Calu3 (cell line): ENCODE results near the gene RHOC. TPM values are rescaled to one million over a fixed set of nuclear protein-coding genes. Genes with fewer than 3 reads are reported as not detected.

Source experiments
- BruUV-seq: library from RNA; stranded (reverse); fragments of 400-500 nt; replicated peaks from 2 replicates; lab custom pipeline; 2021; lab: Mats Ljungman, UMichigan
- CTCF ChIA-PET: fragments of 300-600 bp; sonication (Branson Sonifier 250); formaldehyde crosslinking; loops from one replicate; lab custom pipeline; 2022; ENCODE audit warnings: antibody characterized with exemption; lab: Charles Lee
- DNase-seq: peaks from one replicate; pipeline ENCODE4 v3.0.0; 2022
- H3K27ac Mint-ChIP-seq: one replicate; pipeline ENCODE4 v1.8.0; 2022; ENCODE audit warnings: mixed read lengths; ENCODE audit not compliant: unreplicated experiment
- H3K27me3 Mint-ChIP-seq: one replicate; pipeline ENCODE4 v1.8.0; 2022; ENCODE audit warnings: mixed read lengths; ENCODE audit not compliant: unreplicated experiment
- H3K36me3 Mint-ChIP-seq: one replicate; pipeline ENCODE4 v1.8.0; 2022; ENCODE audit warnings: mild to moderate bottlenecking, moderate library complexity, mixed read lengths; ENCODE audit not compliant: insufficient read depth, unreplicated experiment
- H3K4me1 Mint-ChIP-seq: one replicate; pipeline ENCODE4 v1.8.0; 2022; ENCODE audit warnings: mild to moderate bottlenecking, low read depth, mixed read lengths; ENCODE audit not compliant: unreplicated experiment
- H3K4me3 Mint-ChIP-seq: one replicate; pipeline ENCODE4 v1.8.0; 2022; ENCODE audit warnings: mild to moderate bottlenecking, low read depth, moderate library complexity, mixed read lengths; ENCODE audit not compliant: unreplicated experiment
- H3K9me3 Mint-ChIP-seq: one replicate; pipeline ENCODE4 v1.8.0; 2022; ENCODE audit warnings: low read depth, mixed read lengths; ENCODE audit not compliant: unreplicated experiment
- CTCF ChIP-seq: fragments of 200-600 bp; IDR thresholded peaks from one replicate; pipeline ENCODE4 v1.8.0; 2022; ENCODE audit warnings: antibody characterized with exemption; ENCODE audit not compliant: unreplicated experiment
- intact Hi-C: fragments of 100-400 bp; cut with micrococcal nuclease; formaldehyde crosslinking; loops from one replicate; pipeline ENCODE4 v1.10.0; 2022; ENCODE audit not compliant: unreplicated experiment
- total RNA-seq: library from RNA; stranded (reverse); gene quantifications from 2 replicates; pipeline ENCODE4 v1.2.3, GENCODE V29; 2022

RHOC gene
- total RNA-seq, 1 experiment from 2014 or later, result 176 TPM

- peaks cover 9% of the 10 kb centered on the region for H3K4me1 Mint-ChIP-seq
These were observed 12.8 kb upstream of the RHOC start for GRCh38 chr1:112719706-112720105.

DNA sequence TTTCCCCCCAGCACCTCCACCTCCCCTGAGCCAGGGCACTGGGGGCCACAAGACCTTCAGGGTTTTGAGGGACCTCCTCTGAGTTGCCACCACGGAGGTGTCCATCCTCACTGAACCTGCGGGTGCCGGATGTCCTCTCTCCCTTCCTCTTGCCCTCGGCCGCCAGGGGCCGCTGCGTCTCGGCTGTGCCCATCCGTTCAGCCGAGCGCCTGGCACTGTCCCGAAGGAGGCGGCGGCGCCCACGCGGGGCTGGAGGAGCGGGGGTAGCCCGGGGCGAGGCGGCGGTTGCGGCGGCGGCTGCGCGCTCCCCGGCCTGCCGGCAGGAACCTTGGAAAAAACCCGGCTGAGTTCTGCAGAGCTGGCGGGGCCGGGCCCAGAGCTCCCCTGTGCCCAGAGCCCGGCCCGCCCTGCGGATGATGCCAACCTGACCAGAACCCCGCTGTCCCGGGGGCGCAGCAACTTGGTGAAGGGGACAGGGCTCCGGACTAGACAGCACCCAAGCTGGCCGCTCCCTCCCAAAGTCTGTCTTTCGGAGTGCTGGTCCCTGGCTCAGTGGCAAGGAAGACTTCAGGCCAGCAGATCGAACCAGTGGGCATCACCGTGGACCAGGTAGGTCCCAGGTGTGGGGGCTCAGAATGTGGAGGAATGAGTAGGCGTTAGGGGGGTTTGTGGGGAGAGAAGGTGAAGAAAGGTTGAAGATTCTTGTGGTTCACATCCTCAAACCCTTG lies 11.9 kb upstream of the RHOC start:
- BruUV-seq, result no TSS peak
- peak; percentile 84 for DNase-seq
- CTCF ChIA-PET, result interaction anchor here (2.7 kb wide), 1 partner anchor 85 kb away, joined by 19 read pairs; no protein-coding TSS in a partner anchor
- peaks cover 12% of the 10 kb centered on the region for H3K4me1 Mint-ChIP-seq
- peak overlapping the region; percentile 46 for H3K4me3 Mint-ChIP-seq
- H3K27ac Mint-ChIP-seq, result no peak overlapping the region
- H3K9me3 Mint-ChIP-seq, result no peaks in the 10 kb centered on the region
- peaks cover 14% of the 10 kb centered on the region for H3K36me3 Mint-ChIP-seq
- peak; percentile 70 for TF ChIP-seq CTCF
- intact Hi-C loops, result loop anchor here (5.0 kb wide), 1 partner anchor 958 kb away; no protein-coding TSS in a partner anchor
- peaks cover 41% of the 10 kb centered on the region for H3K27me3 Mint-ChIP-seq

More at GRCh38 chr1:112719706-112720105, 12.8 kb upstream of the RHOC start:
- CTCF ChIA-PET, result interaction anchor here (2.7 kb wide), 1 partner anchor 84 kb away, joined by 19 read pairs; no protein-coding TSS in a partner anchor
- intact Hi-C loops, result loop anchor here (5.0 kb wide), 1 partner anchor 958 kb away; no protein-coding TSS in a partner anchor
- H3K9me3 Mint-ChIP-seq, result no peaks in the 10 kb centered on the region
- no peak for DNase-seq
- H3K36me3 Mint-ChIP-seq, result peaks cover 6% of the 10 kb centered on the region
- TF ChIP-seq CTCF, result no peak
- peaks cover 41% of the 10 kb centered on the region for H3K27me3 Mint-ChIP-seq
- no peak overlapping the region for H3K4me3 Mint-ChIP-seq
- H3K27ac Mint-ChIP-seq, result no peak overlapping the region
- BruUV-seq, result no TSS peak

- H3K27me3 Mint-ChIP-seq, result peaks cover 30% of the 10 kb centered on the region
- peaks cover 7% of the 10 kb centered on the region for H3K4me1 Mint-ChIP-seq
- CTCF ChIA-PET, result interaction anchor here (0.7 to 2.7 kb wide), 3 partner anchors 27 to 87 kb away, joined by 3 to 27 read pairs (median 19); no protein-coding TSS in a partner anchor
- no peaks in the 10 kb centered on the region for H3K9me3 Mint-ChIP-seq
- no TSS peak for BruUV-seq
- no peak for DNase-seq
- TF ChIP-seq CTCF, result no peak
- peaks cover 18% of the 10 kb centered on the region for H3K36me3 Mint-ChIP-seq
- H3K27ac Mint-ChIP-seq, result no peak overlapping the region
- intact Hi-C loops, result loop anchor here (2.0 to 5.0 kb wide), 2 partner anchors 325 to 960 kb away; no protein-coding TSS in a partner anchor
- H3K4me3 Mint-ChIP-seq, result no peak overlapping the region
These were observed 10.4 kb upstream of the RHOC start for GRCh38 chr1:112717263-112717873.

- Mint-ChIP-seq H3K36me3 (peaks cover 18% of the 10 kb centered on the region), H3K4me1 (peaks cover 7% of the 10 kb centered on the region), H3K27ac (no peak overlapping the region), H3K27me3 (peaks cover 26% of the 10 kb centered on the region), H3K9me3 (no peaks in the 10 kb centered on the region), H3K4me3 (peak overlapping the region; percentile 71)
- DNase-seq, result peak; percentile 85
- no TSS peak for BruUV-seq
- peak; percentile 82 for TF ChIP-seq CTCF
- intact Hi-C loops, result loop anchor here (1.0 to 5.0 kb wide), 3 partner anchors 88 to 961 kb away; no protein-coding TSS in a partner anchor
- CTCF ChIA-PET, result interaction anchor here (0.7 to 2.7 kb wide), 5 partner anchors 29 to 357 kb away, joined by 3 to 27 read pairs (median 5); partner anchors contain the start of gene LRIG2
These were observed 9.3 kb upstream of the RHOC start for GRCh38 chr1:112716133-112716720.
